ENCODE results near the gene SPON1.
"Not testable (repeated sequence)": the region's sequence is repeated elsewhere in the genome, so short reads cannot be mapped to it uniquely, and the experiment has no call there.

SPON1 gene

GRCh38 chr11:14124886-14125285 lies 162.4 kb downstream of the SPON1 start:
- no peak for DNase-seq (ENCODE audit: low read depth)

- DNase-seq (ENCODE audit: low read depth), result no peak
Measured at GRCh38 chr11:14125529-14125928, 163.0 kb downstream of the SPON1 start.

- no peak for DNase-seq (ENCODE audit: low read depth)
Measured at GRCh38 chr11:14127679-14128078, 165.2 kb downstream of the SPON1 start.

- DNase-seq (ENCODE audit: low read depth), result no peak
Measured at GRCh38 chr11:14132312-14132711, 169.8 kb downstream of the SPON1 start.

GRCh38 chr11:14133381-14133780 lies 170.9 kb downstream of the SPON1 start:
- no peak for DNase-seq (ENCODE audit: low read depth)

GRCh38 chr11:14136561-14136960 lies 174.0 kb downstream of the SPON1 start:
- DNase-seq (ENCODE audit: low read depth), result no peak

- no peak for DNase-seq (ENCODE audit: low read depth)
Measured at GRCh38 chr11:14137284-14137683, 174.8 kb downstream of the SPON1 start.

- no peak for DNase-seq (ENCODE audit: low read depth)
Measured at GRCh38 chr11:14140991-14141390, 178.5 kb downstream of the SPON1 start.

- no peak for DNase-seq (ENCODE audit: low read depth)
Measured at GRCh38 chr11:14141676-14142075, 179.2 kb downstream of the SPON1 start.

- no peak for DNase-seq (ENCODE audit: low read depth)
Measured at GRCh38 chr11:14144934-14145333, 182.4 kb downstream of the SPON1 start.

GRCh38 chr11:14148653-14149273 lies 186.2 kb downstream of the SPON1 start:
- peak; percentile 14 for DNase-seq (ENCODE audit: low read depth)

GRCh38 chr11:14149683-14150082 lies 187.2 kb downstream of the SPON1 start:
- DNase-seq (ENCODE audit: low read depth), result no peak

- no peak for DNase-seq (ENCODE audit: low read depth)
Measured at GRCh38 chr11:14150878-14151277, 188.4 kb downstream of the SPON1 start.

GRCh38 chr11:14154103-14154502 lies 191.6 kb downstream of the SPON1 start:
- DNase-seq (ENCODE audit: low read depth), result not testable (repeated sequence)

GRCh38 chr11:14158393-14158792 lies 195.9 kb downstream of the SPON1 start:
- DNase-seq (ENCODE audit: low read depth), result no peak

GRCh38 chr11:14163576-14163975 lies 201.1 kb downstream of the SPON1 start:
- no peak for DNase-seq (ENCODE audit: low read depth)

GRCh38 chr11:14173679-14174078 lies 211.2 kb downstream of the SPON1 start:
- DNase-seq (ENCODE audit: low read depth), result not testable (repeated sequence)

GRCh38 chr11:14179116-14179820 lies 216.7 kb downstream of the SPON1 start:
- peak; percentile 44 for DNase-seq (ENCODE audit: low read depth)

- DNase-seq (ENCODE audit: low read depth), result no peak
Measured at GRCh38 chr11:14181121-14181520, 218.6 kb downstream of the SPON1 start.

GRCh38 chr11:14182833-14183364 lies 220.4 kb downstream of the SPON1 start:
- DNase-seq (ENCODE audit: low read depth), result no peak

- DNase-seq (ENCODE audit: low read depth), result no peak
Measured at GRCh38 chr11:14184028-14184940, 221.8 kb downstream of the SPON1 start.

- DNase-seq (ENCODE audit: low read depth), result no peak
Measured at GRCh38 chr11:14185461-14185860, 222.9 kb downstream of the SPON1 start.

All from HS-5 (cell line).